ENCODE results near the gene PAN3. TPM values are rescaled to one million over a fixed set of nuclear protein-coding genes. Genes with fewer than 3 reads are reported as not detected.

The PAN3 gene
- total and polyA plus RNA-seq, 4 donors = 10.3 to 65.4 (median 23.5) TPM

DNA sequence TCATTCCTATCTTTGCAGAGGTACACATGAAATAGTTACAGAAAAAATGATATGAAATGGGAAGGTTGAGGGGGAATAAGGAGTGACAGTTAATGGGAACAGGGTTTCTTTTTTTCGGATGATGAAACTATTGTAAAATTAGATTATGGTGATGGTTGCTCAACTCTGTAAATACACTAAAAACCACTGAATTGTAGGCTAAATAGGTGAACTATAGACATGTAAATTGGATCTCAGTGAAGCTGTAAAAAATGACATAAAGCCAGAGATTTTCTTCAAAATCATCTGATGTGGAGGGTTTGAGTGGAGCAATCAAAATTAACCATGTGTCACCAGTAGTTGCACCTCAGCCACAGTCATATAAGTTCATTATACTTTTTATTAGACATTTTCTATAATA is 31.4 kb upstream of the PAN3 start:
- 16 to 70% methylated on average over 1 of the region's 1 CpG for WGBS, 2 donors
- no peak for ATAC-seq (ENCODE audit: insufficient read depth, low FRiP score)
- TF ChIP-seq, protein P1, sequence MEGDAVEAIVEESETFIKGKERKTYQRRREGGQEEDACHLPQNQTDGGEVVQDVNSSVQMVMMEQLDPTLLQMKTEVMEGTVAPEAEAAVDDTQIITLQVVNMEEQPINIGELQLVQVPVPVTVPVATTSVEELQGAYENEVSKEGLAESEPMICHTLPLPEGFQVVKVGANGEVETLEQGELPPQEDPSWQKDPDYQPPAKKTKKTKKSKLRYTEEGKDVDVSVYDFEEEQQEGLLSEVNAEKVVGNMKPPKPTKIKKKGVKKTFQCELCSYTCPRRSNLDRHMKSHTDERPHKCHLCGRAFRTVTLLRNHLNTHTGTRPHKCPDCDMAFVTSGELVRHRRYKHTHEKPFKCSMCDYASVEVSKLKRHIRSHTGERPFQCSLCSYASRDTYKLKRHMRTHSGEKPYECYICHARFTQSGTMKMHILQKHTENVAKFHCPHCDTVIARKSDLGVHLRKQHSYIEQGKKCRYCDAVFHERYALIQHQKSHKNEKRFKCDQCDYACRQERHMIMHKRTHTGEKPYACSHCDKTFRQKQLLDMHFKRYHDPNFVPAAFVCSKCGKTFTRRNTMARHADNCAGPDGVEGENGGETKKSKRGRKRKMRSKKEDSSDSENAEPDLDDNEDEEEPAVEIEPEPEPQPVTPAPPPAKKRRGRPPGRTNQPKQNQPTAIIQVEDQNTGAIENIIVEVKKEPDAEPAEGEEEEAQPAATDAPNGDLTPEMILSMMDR (IDR thresholded peaks at IDR 0.05; ENCODE audit: control extremely low read depth, extremely low read depth) = no peak

DNA sequence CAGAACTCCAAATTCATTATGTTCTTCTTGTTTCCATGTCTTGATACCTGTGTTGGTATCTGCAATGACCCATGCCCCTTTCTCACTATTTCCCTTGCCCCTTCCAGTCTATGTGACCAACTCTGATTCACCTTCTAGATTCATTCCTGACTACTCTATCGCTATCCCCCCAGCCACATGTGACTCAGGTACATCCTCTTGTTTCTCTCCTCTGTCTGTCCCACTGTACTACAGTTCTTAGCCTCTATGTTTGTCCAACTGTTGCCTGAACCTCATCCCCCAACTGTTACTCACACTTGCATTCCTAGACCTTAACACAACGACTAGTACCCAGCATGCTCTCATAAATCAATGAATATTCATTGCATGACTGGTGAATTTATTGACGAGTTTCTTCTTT is 27.9 kb upstream of the PAN3 start:
- Histone ChIP-seq H3K9me3 (ENCODE audit: control insufficient read depth in 4 of 4, insufficient read depth in 3 of 4, low read length in 3 of 4) (no peaks in the 10 kb centered on the region), H3K4me3 (no peak overlapping the region), H3K27me3 (ENCODE audit: control insufficient read depth in 3 of 3, insufficient read depth in 3 of 3, low read length in 2 of 3) (no peaks in the 10 kb centered on the region), H3K9ac (ENCODE audit: insufficient read depth in 1 of 2, low read length in 2 of 2) (no peak overlapping the region), H3K27ac (ENCODE audit: low read depth in 1 of 2, low read length in 1 of 2) (no peak overlapping the region), H3K4me1 (ENCODE audit: control insufficient read depth in 5 of 5, insufficient read depth in 5 of 5, low read length in 5 of 5) (no peaks in the 10 kb centered on the region), H3K36me3 (ENCODE audit: control insufficient read depth in 4 of 4, insufficient read depth in 4 of 4, low read length in 4 of 4) (no peaks in the 10 kb centered on the region)
- 80 to 94% methylated on average over 3 of the region's 3 CpGs for WGBS, 2 donors
- ATAC-seq (ENCODE audit: insufficient read depth, low FRiP score) (no peak), DNase-seq (no peak)
- TF ChIP-seq, protein P1 (IDR thresholded peaks at IDR 0.05; ENCODE audit: control extremely low read depth, extremely low read depth) = no peak

More for the DNA sequence above, 31.4 kb upstream of the PAN3 start:
- peaks cover 0 to 17% (median 10%) of the 10 kb centered on the region in 3 donors for H3K27me3 ChIP-seq (ENCODE audit: control insufficient read depth in 3 of 3, insufficient read depth in 3 of 3, low read length in 2 of 3)
- H3K9me3 ChIP-seq (ENCODE audit: control insufficient read depth in 4 of 4, insufficient read depth in 3 of 4, low read length in 3 of 4) = no peaks in the 10 kb centered on the region
- no peaks in the 10 kb centered on the region for H3K4me1 ChIP-seq (ENCODE audit: control insufficient read depth in 5 of 5, insufficient read depth in 5 of 5, low read length in 5 of 5)
- no peak overlapping the region for H3K9ac ChIP-seq (ENCODE audit: insufficient read depth in 1 of 2, low read length in 2 of 2)
- H3K27ac ChIP-seq (ENCODE audit: low read depth in 1 of 2, low read length in 1 of 2) = no peak overlapping the region
- no peaks in the 10 kb centered on the region for H3K36me3 ChIP-seq (ENCODE audit: control insufficient read depth in 4 of 4, insufficient read depth in 4 of 4, low read length in 4 of 4)
- no peak for DNase-seq
- no peak overlapping the region for H3K4me3 ChIP-seq

DNA sequence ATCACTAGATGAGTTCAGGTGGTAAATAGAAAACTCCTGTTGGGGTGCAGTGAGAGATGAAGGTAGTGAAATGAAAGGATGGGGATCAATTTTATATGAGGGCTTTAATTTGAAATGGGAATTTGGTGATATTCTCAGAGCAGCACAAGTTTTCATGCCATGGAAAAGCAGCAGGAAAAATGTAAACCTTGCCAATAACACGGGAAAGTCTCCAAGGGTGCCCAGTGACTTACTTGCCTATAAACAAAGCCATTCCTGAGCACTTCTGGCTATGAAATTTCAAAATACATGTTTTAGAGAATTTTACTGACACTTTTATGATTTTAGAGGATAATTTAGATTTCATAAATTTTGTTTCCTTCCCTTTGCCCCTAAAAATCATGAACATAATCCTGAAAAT is 21.6 kb upstream of the PAN3 start:
- no peaks in the 10 kb centered on the region for H3K36me3 ChIP-seq (ENCODE audit: control insufficient read depth in 4 of 4, insufficient read depth in 4 of 4, low read length in 4 of 4)
- no peaks in the 10 kb centered on the region for H3K27me3 ChIP-seq (ENCODE audit: control insufficient read depth in 3 of 3, insufficient read depth in 3 of 3, low read length in 2 of 3)
- no peak overlapping the region for H3K27ac ChIP-seq (ENCODE audit: low read depth in 1 of 2, low read length in 1 of 2)
- TF ChIP-seq, protein P1 (IDR thresholded peaks at IDR 0.05; ENCODE audit: control extremely low read depth, extremely low read depth) = no peak
- ATAC-seq (ENCODE audit: insufficient read depth, low FRiP score) = no peak
- WGBS, 2 donors = 63 to 80% methylated on average over 1 of the region's 1 CpG
- no peaks in the 10 kb centered on the region for H3K4me1 ChIP-seq (ENCODE audit: control insufficient read depth in 5 of 5, insufficient read depth in 5 of 5, low read length in 5 of 5)
- no peak overlapping the region for H3K4me3 ChIP-seq
- H3K9me3 ChIP-seq (ENCODE audit: control insufficient read depth in 4 of 4, insufficient read depth in 3 of 4, low read length in 3 of 4) = no peaks in the 10 kb centered on the region
- no peak for DNase-seq
- no peak overlapping the region for H3K9ac ChIP-seq (ENCODE audit: insufficient read depth in 1 of 2, low read length in 2 of 2)

DNA sequence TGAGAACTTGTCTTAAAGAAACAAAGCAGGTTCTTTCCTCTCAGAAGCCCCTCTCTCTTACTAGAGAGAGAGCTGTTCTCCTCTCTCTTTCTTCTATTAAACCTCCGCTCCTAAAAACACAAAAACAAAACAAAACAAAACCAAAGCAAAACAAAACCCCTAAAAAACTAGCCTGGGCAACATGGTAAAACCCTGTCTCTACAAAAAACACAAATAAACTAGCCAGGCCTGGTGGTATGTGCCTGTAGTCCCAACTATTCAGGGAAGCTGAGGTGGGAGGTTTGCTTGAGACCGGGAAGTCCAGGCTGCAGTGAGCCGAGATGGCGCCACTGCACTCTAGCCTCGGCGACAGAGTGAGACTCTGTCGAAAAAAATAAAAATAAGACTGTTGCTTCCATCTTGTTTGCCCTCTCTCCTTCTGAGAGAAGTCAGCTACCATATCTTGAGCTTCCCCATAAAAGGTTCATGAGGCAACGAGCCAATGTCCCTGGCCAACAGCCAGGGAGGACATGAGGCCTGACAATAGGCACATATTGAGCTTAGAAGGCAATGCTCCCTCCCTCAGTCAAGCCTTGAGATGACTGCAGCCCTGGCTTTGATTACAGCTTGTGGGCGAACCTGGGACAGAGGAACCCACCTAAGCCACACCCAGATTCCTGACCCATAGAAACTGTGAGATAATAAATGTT is 20.5 kb upstream of the PAN3 start:
- Histone ChIP-seq H3K9me3 (ENCODE audit: control insufficient read depth in 4 of 4, insufficient read depth in 3 of 4, low read length in 3 of 4) (no peaks in the 10 kb centered on the region), H3K9ac (ENCODE audit: insufficient read depth in 1 of 2, low read length in 2 of 2) (no peak overlapping the region), H3K4me3 (no peak overlapping the region), H3K4me1 (ENCODE audit: control insufficient read depth in 5 of 5, insufficient read depth in 5 of 5, low read length in 5 of 5) (no peaks in the 10 kb centered on the region), H3K36me3 (ENCODE audit: control insufficient read depth in 4 of 4, insufficient read depth in 4 of 4, low read length in 4 of 4) (no peaks in the 10 kb centered on the region), H3K27me3 (ENCODE audit: control insufficient read depth in 3 of 3, insufficient read depth in 3 of 3, low read length in 2 of 3) (no peaks in the 10 kb centered on the region), H3K27ac (ENCODE audit: low read depth in 1 of 2, low read length in 1 of 2) (no peak overlapping the region)
- DNase-seq (peak; percentile 55 to 74 (median 59)), ATAC-seq (ENCODE audit: insufficient read depth, low FRiP score) (no peak)
- TF ChIP-seq, protein P1 (IDR thresholded peaks at IDR 0.05; ENCODE audit: control extremely low read depth, extremely low read depth) = no peak
- 70 to 78% methylated on average over 9 of the region's 9 CpGs for WGBS, 2 donors

Data from lung (tissue), 12 donors.